ENCODE measurements around the gene KCNMA1. TPM values are rescaled to one million over a fixed set of nuclear protein-coding genes. Genes with fewer than 3 reads are reported as not detected.

Gene KCNMA1
- total and polyA plus RNA-seq, 9 of the 15 experiments (the other 6 are each of a cell fraction or from before 2014, with no cell fraction given), result 0.01 to 0.95 (median 0.15) TPM; not detected in 4

DNA sequence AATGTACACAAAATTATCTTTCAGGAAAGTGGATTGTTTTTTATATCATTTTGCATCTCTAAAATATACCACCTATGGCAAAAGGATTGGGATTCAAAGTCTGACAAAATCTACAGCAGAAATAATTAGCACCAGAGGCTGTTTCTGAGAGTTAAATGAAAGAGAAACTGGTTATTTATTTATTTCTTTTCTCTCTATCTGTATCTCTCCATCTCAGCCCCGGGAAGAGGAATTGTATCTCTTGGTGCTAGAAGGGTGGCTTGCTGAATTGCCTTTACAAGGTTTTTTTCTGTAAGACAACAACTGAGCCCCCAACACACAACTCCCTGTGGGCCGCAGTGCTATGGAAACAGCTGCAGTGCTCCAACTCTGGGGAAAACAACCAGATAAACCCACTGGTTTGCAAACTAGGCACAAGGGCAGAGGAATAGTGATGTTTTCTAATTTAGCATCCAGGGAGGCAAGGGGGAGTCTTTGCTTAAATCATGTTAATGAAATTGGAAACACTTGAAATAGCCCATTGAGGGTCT lies 249.0 kb downstream of the KCNMA1 start:
- intact Hi-C loops (cut with micrococcal nuclease), result loop anchor here (10.0 kb wide), 1 partner anchor 224 kb away; no protein-coding TSS in a partner anchor
- no peak for TF ChIP-seq ELF1 (tag; IDR thresholded peaks at IDR 0.05)
- no peak for TF ChIP-seq TEAD1 (CRISPR knock-in tag; IDR thresholded peaks at IDR 0.05)
- no peak for TF ChIP-seq NKRF (IDR thresholded peaks at IDR 0.05; ENCODE audit: borderline replicate concordance)
- no peak for TF ChIP-seq TOE1 (IDR thresholded peaks at IDR 0.05; ENCODE audit: borderline replicate concordance)
- no peak for TF ChIP-seq TOE1 (CRISPR knock-in tag; IDR thresholded peaks at IDR 0.05; ENCODE audit: borderline replicate concordance, low read depth)
- no peak for TF ChIP-seq FOXP4 (CRISPR knock-in tag; IDR thresholded peaks at IDR 0.05; ENCODE audit: borderline replicate concordance)
- TF ChIP-seq MXI1 (IDR thresholded peaks at IDR 0.05; ENCODE audit: low read depth, low read length), result no peak
- TF ChIP-seq, protein P1, sequence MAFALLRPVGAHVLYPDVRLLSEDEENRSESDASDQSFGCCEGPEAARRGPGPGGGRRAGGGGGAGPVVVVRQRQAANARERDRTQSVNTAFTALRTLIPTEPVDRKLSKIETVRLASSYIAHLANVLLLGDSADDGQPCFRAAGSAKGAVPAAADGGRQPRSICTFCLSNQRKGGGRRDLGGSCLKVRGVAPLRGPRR (CRISPR knock-in tag; IDR thresholded peaks at IDR 0.05), result no peak
- no peak for TF ChIP-seq NFE2L1 (tag; IDR thresholded peaks at IDR 0.05; ENCODE audit: borderline replicate concordance, low read depth)
- TF ChIP-seq, protein P2, sequence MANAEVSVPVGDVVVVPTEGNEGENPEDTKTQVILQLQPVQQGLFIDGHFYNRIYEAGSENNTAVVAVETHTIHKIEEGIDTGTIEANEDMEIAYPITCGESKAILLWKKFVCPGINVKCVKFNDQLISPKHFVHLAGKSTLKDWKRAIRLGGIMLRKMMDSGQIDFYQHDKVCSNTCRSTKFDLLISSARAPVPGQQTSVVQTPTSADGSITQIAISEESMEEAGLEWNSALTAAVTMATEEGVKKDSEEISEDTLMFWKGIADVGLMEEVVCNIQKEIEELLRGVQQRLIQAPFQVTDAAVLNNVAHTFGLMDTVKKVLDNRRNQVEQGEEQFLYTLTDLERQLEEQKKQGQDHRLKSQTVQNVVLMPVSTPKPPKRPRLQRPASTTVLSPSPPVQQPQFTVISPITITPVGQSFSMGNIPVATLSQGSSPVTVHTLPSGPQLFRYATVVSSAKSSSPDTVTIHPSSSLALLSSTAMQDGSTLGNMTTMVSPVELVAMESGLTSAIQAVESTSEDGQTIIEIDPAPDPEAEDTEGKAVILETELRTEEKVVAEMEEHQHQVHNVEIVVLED (CRISPR knock-in tag; IDR thresholded peaks at IDR 0.05), result no peak
- TF ChIP-seq NCOA6 (IDR thresholded peaks at IDR 0.05), result no peak
- no peak for TF ChIP-seq ZNF785 (CRISPR knock-in tag; IDR thresholded peaks at IDR 0.05)
- TF ChIP-seq PATZ1 (CRISPR knock-in tag; IDR thresholded peaks at IDR 0.05; ENCODE audit: borderline replicate concordance), result no peak

More for the DNA sequence above, 249.0 kb downstream of the KCNMA1 start:
- DNase-seq (ENCODE audit: extremely low read depth in 1 of 4, low spot score in 3 of 4), result no peak
- CTCF ChIA-PET (ENCODE audit: low intra/inter-chr PET ratio), result no interaction called here
- H3K9me1 ChIP-seq (ENCODE audit: control insufficient read depth, insufficient read depth, low read length), result no peaks in the 10 kb centered on the region
- in situ Hi-C loops (cut with MboI), result loop anchor here (25.0 kb wide), 1 partner anchor 249 kb away; the partner anchor contains the start of gene KCNMA1
- no peak for FAIRE-seq
- H3K4me3 ChIP-seq, result no peak overlapping the region
- no peaks in the 10 kb centered on the region for H3K36me3 ChIP-seq (ENCODE audit: control insufficient read depth, insufficient read depth, low read length)
- H2AFZ ChIP-seq (ENCODE audit: low read depth, low read length), result no peak overlapping the region
- H3K79me2 ChIP-seq (ENCODE audit: control insufficient read depth, insufficient read depth, low read length), result no peaks in the 10 kb centered on the region
- no peak for ATAC-seq
- no peaks in the 10 kb centered on the region for H3K4me1 ChIP-seq (replicated peaks in 1 of 2; ENCODE audit: control insufficient read depth in 2 of 2, insufficient read depth in 2 of 2, low read length in 2 of 2)
- H3K4me2 ChIP-seq (ENCODE audit: insufficient read depth, low read length), result no peak overlapping the region
- POLR2A ChIA-PET, result no interaction called here
- H3K27ac ChIP-seq (ENCODE audit: extremely low read depth, low read depth, low read length), result no peak overlapping the region
- H3K9me3 ChIP-seq (replicated peaks; ENCODE audit: control insufficient read depth, insufficient read depth, low read depth, low read length), result no peaks in the 10 kb centered on the region
- H3K9ac ChIP-seq (ENCODE audit: insufficient read depth in 1 of 2, low read depth in 2 of 2, low read length in 2 of 2), result no peak overlapping the region
- H4K20me1 ChIP-seq (replicated peaks; ENCODE audit: control insufficient read depth, insufficient read depth, low read length), result 0 out of 2 replicates have a peak, but pooled peaks cover 4% of the 10 kb centered on the region
- no TSS peak for BruUV-seq (replicated peaks)
- H3K27me3 ChIP-seq (ENCODE audit: control insufficient read depth in 2 of 2, insufficient read depth in 2 of 2, low read length in 2 of 2), result peaks cover 0 to 2% of the 10 kb centered on the region in 2 experiments; a peak in 1 of 5 replicates
- WGBS (ENCODE audit: insufficient coverage, low coverage, missing lambda C conversion rate), result 0% methylated on average over 2 of the region's 2 CpGs
